Stomach smooth muscle (tissue), 2 donors: ENCODE results near the gene OTUD5.
"Not testable (repeated sequence)": the region's sequence is repeated elsewhere in the genome, so short reads cannot be mapped to it uniquely, and the experiment has no call there.

Experiments used
- H3K27ac ChIP-seq: one replicate; pipeline ENCODE4 v1.7.0; 2013; ENCODE audit warnings: mild to moderate bottlenecking, low read length, inconsistent platforms
- H3K27me3 ChIP-seq, 2 donors: one replicate each; pipeline ENCODE4 v1.7.0; 2013; ENCODE audit warnings: low read length in 2 of 2; ENCODE audit not compliant: insufficient read depth in 2 of 2, control insufficient read depth in 1 of 2
- H3K36me3 ChIP-seq, 2 donors: one replicate each; pipeline ENCODE4 v1.7.0; 2013; ENCODE audit warnings: low read length in 2 of 2; ENCODE audit not compliant: control insufficient read depth in 2 of 2, insufficient read depth in 2 of 2
- H3K4me1 ChIP-seq: one replicate; pipeline ENCODE4 v1.7.0; 2013; ENCODE audit warnings: low read length; ENCODE audit not compliant: control insufficient read depth, insufficient read depth
- H3K4me3 ChIP-seq, 2 donors: one replicate each; pipeline ENCODE4 v1.7.0; 2013; ENCODE audit warnings: low read length in 2 of 2
- H3K9ac ChIP-seq, 2 donors: one replicate each; pipeline ENCODE4 v1.7.0; 2013; ENCODE audit warnings: low read length in 2 of 2, mild to moderate bottlenecking in 1 of 2
- H3K9me3 ChIP-seq, 2 donors: one replicate each; pipeline ENCODE4 v1.7.0; 2013; ENCODE audit warnings: low read length in 2 of 2; ENCODE audit not compliant: control insufficient read depth in 2 of 2
- donor health status: healthy.
- donor health status: Pancreatic carcinoma.

OTUD5 gene

DNA sequence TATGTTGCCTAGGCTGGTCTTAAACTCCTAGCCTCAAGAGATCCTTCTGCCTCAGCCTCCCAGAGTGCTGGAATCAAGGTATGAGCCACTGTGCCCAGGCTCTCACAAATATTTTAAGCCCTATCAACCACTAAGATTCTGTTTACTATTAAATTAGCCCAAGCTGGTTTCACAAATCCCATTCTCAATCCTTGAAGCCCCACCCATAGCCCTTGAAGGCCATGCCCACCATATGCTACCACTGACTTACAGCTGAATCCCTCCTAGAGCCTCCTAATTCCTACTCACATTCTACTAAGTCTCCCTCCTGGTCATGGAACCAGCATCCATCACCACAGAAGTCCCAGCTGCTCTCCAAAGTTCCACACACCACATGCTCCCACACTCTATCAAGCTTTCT, 34.9 kb upstream of the OTUD5 start:
- H3K4me3 ChIP-seq, result no peak overlapping the region
- no peak overlapping the region for H3K27ac ChIP-seq
- no peaks in the 10 kb centered on the region for H3K4me1 ChIP-seq
- H3K36me3 ChIP-seq, result peaks cover 23 to 24% of the 10 kb centered on the region in 2 donors
- H3K27me3 ChIP-seq, result peaks cover 0 to 18% of the 10 kb centered on the region in 2 donors
- peaks cover 0 to 2% of the 10 kb centered on the region in 2 donors for H3K9me3 ChIP-seq
- H3K9ac ChIP-seq, result no peak overlapping the region

GRCh38 chrX:48989483-48989882, 32.1 kb upstream of the OTUD5 start:
- Histone ChIP-seq H3K27ac (no peak overlapping the region), H3K4me3 (no peak overlapping the region), H3K27me3 (peaks cover 0 to 8% of the 10 kb centered on the region in 2 donors), H3K9me3 (no peaks in the 10 kb centered on the region), H3K36me3 (peaks cover 17 to 25% of the 10 kb centered on the region in 2 donors), H3K4me1 (no peaks in the 10 kb centered on the region), H3K9ac (no peak overlapping the region)

- Histone ChIP-seq H3K27me3 (peaks cover 0 to 6% of the 10 kb centered on the region in 2 donors), H3K9ac (no peak overlapping the region), H3K36me3 (peaks cover 20 to 27% of the 10 kb centered on the region in 2 donors), H3K27ac (no peak overlapping the region), H3K9me3 (no peaks in the 10 kb centered on the region), H3K4me3 (no peak overlapping the region), H3K4me1 (no peaks in the 10 kb centered on the region)
Measured at GRCh38 chrX:48983896-48984295, 26.5 kb upstream of the OTUD5 start.

DNA sequence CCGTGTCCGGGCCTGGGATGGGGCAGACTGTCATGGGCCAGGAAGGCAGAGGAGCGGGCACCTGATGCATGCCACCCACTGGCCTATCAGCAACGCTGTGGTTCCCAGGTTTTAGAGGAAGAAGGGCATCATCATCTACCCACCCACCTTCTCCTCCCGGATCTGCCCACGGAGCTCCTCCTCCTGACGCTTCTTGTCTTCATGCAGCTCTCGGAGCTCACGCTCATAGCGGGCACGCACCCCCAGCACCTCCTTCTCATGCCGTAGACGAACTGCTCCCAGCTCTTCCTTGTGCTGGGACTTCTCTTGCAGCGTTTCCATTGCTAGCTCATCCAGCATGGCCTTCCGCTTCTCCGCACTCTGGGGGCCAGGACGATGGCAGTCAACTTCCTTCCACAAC, 25.7 kb upstream of the OTUD5 start:
- H3K9ac ChIP-seq, result no peak overlapping the region
- no peak overlapping the region for H3K4me3 ChIP-seq
- H3K27ac ChIP-seq, result no peak overlapping the region
- peaks cover 12 to 23% of the 10 kb centered on the region in 2 donors for H3K36me3 ChIP-seq
- no peaks in the 10 kb centered on the region for H3K4me1 ChIP-seq
- peaks cover 0 to 5% of the 10 kb centered on the region in 2 donors for H3K27me3 ChIP-seq
- H3K9me3 ChIP-seq, result no peaks in the 10 kb centered on the region

DNA sequence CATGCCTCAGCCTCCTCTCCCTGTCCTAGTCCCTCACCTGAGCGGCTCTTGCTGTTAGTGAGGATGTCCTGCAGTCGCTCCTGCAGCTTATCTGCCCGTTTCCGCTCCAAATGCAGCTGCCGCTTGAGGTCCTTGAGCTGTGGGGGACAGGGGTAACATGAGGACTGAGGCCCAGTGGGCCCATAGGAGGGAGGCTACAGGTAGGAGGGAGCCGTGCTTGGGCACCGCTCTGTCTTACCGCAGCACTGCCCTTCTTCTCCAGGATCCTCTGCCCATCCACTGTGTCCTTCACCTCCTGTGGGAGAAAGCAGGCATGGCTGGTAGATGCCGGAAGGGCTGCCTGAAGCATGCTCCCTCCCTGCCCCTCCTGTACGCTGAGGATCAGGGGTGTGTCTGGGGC, 23.8 kb upstream of the OTUD5 start:
- no peak overlapping the region for H3K9ac ChIP-seq

DNA sequence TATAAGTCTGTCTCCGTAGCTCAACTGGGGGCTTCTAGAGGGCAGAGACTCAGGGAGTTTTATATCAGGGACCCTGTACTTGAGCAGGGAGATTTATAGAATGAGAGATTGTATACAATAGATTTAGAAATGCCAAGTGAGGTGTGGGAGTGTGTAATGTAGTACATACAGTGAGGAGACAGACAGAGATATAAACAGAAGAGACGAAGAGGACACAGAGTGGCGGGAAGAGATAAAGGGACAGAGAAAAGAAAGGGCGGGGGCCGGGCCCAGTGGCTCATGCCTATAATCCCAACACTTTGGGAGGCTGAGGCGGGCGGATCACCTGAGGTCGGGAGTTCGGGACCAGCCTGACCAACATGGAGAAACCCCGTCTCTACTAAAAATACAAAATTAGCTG, 22.9 kb upstream of the OTUD5 start:
- H3K9me3 ChIP-seq, H3K4me3 ChIP-seq, H3K4me1 ChIP-seq, H3K9ac ChIP-seq, H3K27me3 ChIP-seq, H3K27ac ChIP-seq: not testable (repeated sequence)
- H3K36me3 ChIP-seq, result peaks cover 16 to 24% of the 10 kb centered on the region in 2 donors

More for the DNA sequence above, 23.8 kb upstream of the OTUD5 start:
- no peaks in the 10 kb centered on the region for H3K4me1 ChIP-seq
- H3K9me3 ChIP-seq, result no peaks in the 10 kb centered on the region
- H3K4me3 ChIP-seq, result no peak overlapping the region
- H3K27me3 ChIP-seq, result peaks cover 0 to 3% of the 10 kb centered on the region in 2 donors
- no peak overlapping the region for H3K27ac ChIP-seq
- peaks cover 16 to 21% of the 10 kb centered on the region in 2 donors for H3K36me3 ChIP-seq

- Histone ChIP-seq H3K27me3 (peaks cover 0 to 9% of the 10 kb centered on the region in 2 donors), H3K9me3 (no peaks in the 10 kb centered on the region), H3K4me3 (no peak overlapping the region), H3K27ac (no peak overlapping the region), H3K36me3 (peaks cover 11 to 18% of the 10 kb centered on the region in 2 donors), H3K4me1 (no peaks in the 10 kb centered on the region), H3K9ac (no peak overlapping the region)
Measured at GRCh38 chrX:48978226-48978625, 20.8 kb upstream of the OTUD5 start.

DNA sequence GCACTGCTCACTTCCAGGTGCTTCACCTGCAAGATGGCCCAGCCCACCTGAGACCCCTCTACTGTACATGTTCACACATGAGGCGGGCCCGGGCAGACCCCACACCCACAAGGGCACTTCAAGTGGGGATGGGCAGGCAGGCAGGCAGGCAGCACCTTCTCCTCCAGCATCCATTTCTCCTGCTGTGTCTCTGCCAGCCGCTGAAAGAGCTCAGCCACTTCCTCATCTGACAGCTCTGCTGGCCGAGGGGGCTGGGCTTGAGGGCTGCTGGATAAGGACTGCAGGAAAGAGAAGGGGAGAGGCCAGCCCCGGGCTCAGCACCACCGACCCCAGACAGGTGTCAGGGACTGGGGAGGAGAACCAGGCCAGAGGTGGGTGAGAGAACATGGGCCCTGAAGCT, 18.7 kb upstream of the OTUD5 start:
- H3K4me3 ChIP-seq, result no peak overlapping the region
- H3K36me3 ChIP-seq, result peaks cover 4 to 12% of the 10 kb centered on the region in 2 donors

GRCh38 chrX:48975541-48975940, 18.1 kb upstream of the OTUD5 start:
- Histone ChIP-seq H3K9ac (no peak overlapping the region), H3K27me3 (peaks cover 0 to 14% of the 10 kb centered on the region in 2 donors), H3K36me3 (peaks cover 4 to 9% of the 10 kb centered on the region in 2 donors), H3K4me3 (no peak overlapping the region), H3K4me1 (peaks cover 12% of the 10 kb centered on the region), H3K27ac (no peak overlapping the region), H3K9me3 (no peaks in the 10 kb centered on the region)

More for the DNA sequence above, 18.7 kb upstream of the OTUD5 start:
- Histone ChIP-seq H3K9me3 (no peaks in the 10 kb centered on the region), H3K27me3 (peaks cover 0 to 14% of the 10 kb centered on the region in 2 donors), H3K27ac (no peak overlapping the region), H3K9ac (no peak overlapping the region), H3K4me1 (peaks cover 12% of the 10 kb centered on the region)

- Histone ChIP-seq H3K9ac (no peak overlapping the region), H3K9me3 (no peaks in the 10 kb centered on the region), H3K4me1 (peaks cover 12% of the 10 kb centered on the region), H3K27ac (no peak overlapping the region), H3K27me3 (peaks cover 0 to 14% of the 10 kb centered on the region in 2 donors), H3K4me3 (no peak overlapping the region), H3K36me3 (peaks cover 4 to 9% of the 10 kb centered on the region in 2 donors)
Measured at GRCh38 chrX:48975041-48975440, 17.6 kb upstream of the OTUD5 start.

DNA sequence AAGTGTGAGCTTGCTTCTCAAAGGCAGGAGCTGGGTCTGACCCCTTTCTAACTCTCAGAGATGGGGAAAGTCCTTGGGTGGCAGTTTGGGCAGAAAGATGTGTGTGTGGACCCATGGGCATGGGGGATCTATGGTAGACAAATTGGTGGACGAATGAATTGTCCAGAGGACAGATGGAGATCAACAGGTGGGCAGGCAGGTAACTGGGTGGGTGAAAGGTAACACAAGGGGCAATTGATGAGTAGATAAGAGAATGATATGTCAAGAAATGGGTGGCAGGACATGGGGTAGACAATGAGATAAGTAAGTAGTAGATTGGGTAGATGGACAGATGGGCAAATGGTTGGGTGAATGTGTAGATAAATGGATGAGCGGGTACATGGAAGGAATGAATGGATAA, 17.2 kb upstream of the OTUD5 start:
- Histone ChIP-seq H3K36me3 (peaks cover 4 to 9% of the 10 kb centered on the region in 2 donors), H3K27me3 (peaks cover 0 to 14% of the 10 kb centered on the region in 2 donors), H3K9me3 (no peaks in the 10 kb centered on the region), H3K9ac (no peak overlapping the region), H3K4me3 (no peak overlapping the region), H3K27ac (no peak overlapping the region), H3K4me1 (peaks cover 12% of the 10 kb centered on the region)
